ENCODE measurements around the gene HSPBAP1.
"Not testable (repeated sequence)": the region's sequence is repeated elsewhere in the genome, so short reads cannot be mapped to it uniquely, and the experiment has no call there.

The HSPBAP1 gene

GRCh38 chr3:122732682-122733525, 60.7 kb downstream of the HSPBAP1 start:
- DNase-seq, result not testable (repeated sequence)

GRCh38 chr3:122730240-122730639, 63.4 kb downstream of the HSPBAP1 start:
- peak; percentile 96 for DNase-seq

- DNase-seq, result no peak
Measured at GRCh38 chr3:122728756-122729514, 64.7 kb downstream of the HSPBAP1 start.

DNA sequence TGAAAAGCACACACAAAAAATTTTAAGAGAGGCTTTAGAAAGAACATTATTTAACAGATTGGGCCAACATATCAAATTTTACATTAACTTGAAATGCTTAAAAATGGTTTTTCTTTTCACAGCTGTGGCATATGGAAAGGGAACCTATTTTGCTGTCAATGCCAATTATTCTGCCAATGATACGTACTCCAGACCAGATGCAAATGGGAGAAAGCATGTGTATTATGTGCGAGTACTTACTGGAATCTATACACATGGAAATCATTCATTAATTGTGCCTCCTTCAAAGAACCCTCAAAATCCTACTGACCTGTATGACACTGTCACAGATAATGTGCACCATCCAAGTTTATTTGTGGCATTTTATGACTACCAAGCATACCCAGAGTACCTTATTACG, 65.4 kb downstream of the HSPBAP1 start:
- no peak for DNase-seq

DNA sequence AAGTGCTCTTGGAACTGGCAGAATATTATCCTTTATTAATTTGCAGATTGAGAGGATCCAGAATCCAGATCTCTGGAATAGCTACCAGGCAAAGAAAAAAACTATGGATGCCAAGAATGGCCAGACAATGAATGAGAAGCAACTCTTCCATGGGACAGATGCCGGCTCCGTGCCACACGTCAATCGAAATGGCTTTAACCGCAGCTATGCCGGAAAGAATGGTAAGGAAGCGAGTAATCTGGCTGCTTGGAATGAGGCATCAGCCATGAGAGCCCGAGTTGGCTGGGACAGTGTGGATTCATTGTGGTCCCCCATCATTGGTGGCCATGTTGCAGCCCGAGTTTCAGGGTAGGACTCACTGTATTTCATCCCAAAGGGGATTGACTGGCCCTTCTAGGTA, 65.9 kb downstream of the HSPBAP1 start:
- no peak for DNase-seq

GRCh38 chr3:122727294-122727693, 66.3 kb downstream of the HSPBAP1 start:
- no peak for DNase-seq

- DNase-seq, result no peak
Measured at GRCh38 chr3:122725106-122725505, 68.5 kb downstream of the HSPBAP1 start.

DNA sequence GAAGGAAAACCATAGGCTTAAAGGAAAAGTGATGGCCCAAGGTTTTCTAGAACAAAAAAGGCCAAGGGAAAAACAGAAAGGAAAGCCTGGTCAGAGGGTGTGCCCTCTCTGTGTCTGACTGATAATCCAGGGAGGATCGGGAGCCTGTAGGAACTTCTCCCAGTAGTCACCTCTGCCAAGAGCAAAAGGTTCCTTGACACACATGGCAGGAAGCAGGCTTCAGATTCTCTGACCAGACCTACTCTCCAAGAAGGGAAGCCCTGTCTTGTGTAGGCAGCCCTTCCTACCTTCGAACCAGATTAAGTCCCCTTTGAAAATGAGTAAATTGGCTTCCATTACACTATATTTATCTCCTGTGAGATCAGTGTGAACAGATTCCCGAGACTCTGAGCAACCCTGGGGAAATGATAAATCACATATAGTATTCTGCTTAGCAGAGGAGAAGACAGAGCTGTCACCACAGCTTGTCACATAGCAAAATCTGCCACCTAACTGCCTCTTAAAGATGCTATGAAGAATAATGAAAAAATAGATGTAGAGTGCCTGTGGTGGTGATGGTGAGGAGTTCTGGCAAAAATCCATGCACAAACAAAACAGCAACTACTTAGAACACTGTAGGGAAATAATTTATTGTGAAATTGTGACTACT, 74.2 kb downstream of the HSPBAP1 start:
- DNase-seq, result no peak

- DNase-seq, result no peak
Measured at GRCh38 chr3:122716667-122717066, 77.0 kb downstream of the HSPBAP1 start.

- no peak for DNase-seq
Measured at GRCh38 chr3:122714273-122714672, 79.4 kb downstream of the HSPBAP1 start.

GRCh38 chr3:122710616-122711251, 82.9 kb downstream of the HSPBAP1 start:
- DNase-seq, result not testable (repeated sequence)

GRCh38 chr3:122705379-122705778, 88.3 kb downstream of the HSPBAP1 start:
- DNase-seq, result peak; percentile 69

- no peak for DNase-seq
Measured at GRCh38 chr3:122700193-122700592, 93.4 kb downstream of the HSPBAP1 start.

DNA sequence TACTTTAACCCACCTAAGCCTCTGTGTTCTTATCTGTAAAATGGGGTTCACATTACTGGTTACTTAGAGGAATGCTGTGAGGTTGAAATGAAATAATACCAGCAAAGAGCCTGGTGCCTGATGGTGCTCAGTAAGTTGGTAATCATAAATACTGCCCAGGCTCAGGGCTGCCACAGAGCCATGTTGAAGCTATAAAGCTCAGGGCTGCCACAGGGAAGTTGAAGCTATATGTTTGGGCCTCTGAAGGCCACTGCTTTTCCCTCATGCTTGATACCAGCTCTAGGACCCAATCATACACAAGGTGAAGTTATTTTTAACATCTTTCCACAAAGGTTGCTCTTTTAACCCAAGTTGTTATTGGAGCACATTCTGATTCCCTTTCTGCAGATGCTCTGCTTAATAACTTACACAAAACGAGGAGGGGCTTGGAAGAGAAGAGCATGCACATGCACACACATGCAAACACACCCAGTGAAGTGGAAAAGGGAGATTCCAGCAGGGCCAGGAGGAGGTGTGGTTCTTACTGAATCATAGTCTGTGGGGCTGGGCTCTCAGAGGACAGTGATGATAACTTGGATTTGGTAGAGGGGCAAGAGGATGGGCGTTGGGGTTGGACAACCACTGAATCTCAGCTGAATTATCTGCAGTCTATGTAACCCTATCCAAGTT, 95.5 kb downstream of the HSPBAP1 start:
- no peak for DNase-seq

DNA sequence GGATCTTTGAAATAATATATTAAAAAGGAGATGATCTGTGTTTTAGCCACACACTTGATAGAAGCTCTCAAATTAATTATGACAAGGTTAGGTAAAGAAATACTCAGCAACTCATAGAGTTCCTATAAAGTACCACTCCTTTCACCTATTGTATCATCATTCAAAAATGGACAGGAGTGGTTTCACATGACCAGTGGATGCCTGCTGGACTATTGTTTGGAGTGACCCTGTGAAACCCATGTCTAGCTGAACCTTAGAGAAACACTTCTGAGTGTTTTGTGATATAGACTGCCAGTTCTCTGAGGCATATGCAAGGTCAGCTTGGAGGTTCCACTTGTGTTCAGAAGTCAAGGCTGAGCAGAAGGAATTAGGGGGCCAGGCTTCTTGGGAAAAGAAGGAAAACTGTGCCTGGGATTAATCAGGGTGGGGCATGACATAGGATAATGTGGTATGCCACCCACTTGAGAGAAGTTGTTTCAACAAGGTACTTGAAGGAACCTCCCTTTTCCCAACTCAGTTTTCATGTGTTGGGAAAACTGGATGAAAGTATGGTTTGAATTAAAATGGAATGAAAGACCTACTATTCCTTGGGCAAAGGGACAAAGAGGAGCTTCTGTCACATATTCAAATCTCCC, 97.6 kb downstream of the HSPBAP1 start:
- no peak for DNase-seq

GRCh38 chr3:122694966-122695365, 98.7 kb downstream of the HSPBAP1 start:
- DNase-seq, result no peak

GRCh38 chr3:122692674-122693073, 101.0 kb downstream of the HSPBAP1 start:
- no peak for DNase-seq

GRCh38 chr3:122691195-122691594, 102.4 kb downstream of the HSPBAP1 start:
- DNase-seq, result no peak

GRCh38 chr3:122690096-122690495, 103.5 kb downstream of the HSPBAP1 start:
- no peak for DNase-seq
